Dermis blood vessel endothelial cell (primary cell): ENCODE measurements around the gene LDLRAD3. TPM values are rescaled to one million over a fixed set of nuclear protein-coding genes. Genes with fewer than 3 reads are reported as not detected.
A peak's percentile ranks its signal among the peaks of the same experiment; 100 is the strongest.
"Not testable (repeated sequence)": the region's sequence is repeated elsewhere in the genome, so short reads cannot be mapped to it uniquely, and the experiment has no call there.

Experiments used
- DNase-seq: peaks from one replicate; pipeline ENCODE4 v3.0.0; 2010
- total RNA-seq: library from RNA; depleted of rRNA; stranded (reverse); fragments of >200 nt; gene quantifications from 2 replicates; pipeline ENCODE4 v1.2.3, GENCODE V29; 2014

The LDLRAD3 gene
- total RNA-seq, 1 donor from 2014 or later: 13.4 TPM

DNA sequence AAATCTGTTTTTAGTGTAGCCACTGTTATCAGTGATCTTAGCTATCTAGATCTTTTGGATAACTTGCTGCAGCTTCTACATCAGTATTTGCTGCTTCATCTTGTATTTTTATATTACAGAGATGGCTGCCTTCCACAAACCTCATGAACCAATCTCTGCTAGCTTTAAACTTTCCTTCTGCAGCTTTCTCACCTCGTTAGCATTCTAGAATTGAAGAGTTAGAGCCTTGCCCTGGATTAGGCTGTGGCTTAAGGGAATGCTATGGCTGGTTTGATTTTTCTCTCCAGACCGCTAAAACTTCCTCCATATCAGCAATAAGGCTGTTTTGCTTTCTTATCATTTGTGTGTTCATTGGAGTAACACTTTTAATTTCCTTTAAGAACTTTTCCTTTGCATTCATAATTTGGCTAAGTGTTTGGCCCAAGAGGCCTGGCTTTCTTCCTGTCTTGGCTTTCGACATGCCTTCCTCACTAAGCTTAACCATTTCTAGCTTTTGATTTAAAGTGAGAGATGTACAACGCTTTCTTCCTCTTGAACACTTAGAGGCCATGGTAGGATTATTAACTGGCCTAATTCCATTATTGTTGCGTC lies 51.9 kb downstream of the LDLRAD3 start:
- DNase-seq: no peak

- DNase-seq: no peak
These were observed 54.1 kb downstream of the LDLRAD3 start for GRCh38 chr11:35997902-35998520.

- no peak for DNase-seq
These were observed 54.8 kb downstream of the LDLRAD3 start for GRCh38 chr11:35998634-35999033.

GRCh38 chr11:36000616-36001190 lies 56.8 kb downstream of the LDLRAD3 start:
- DNase-seq: no peak

- DNase-seq: peak; percentile 78
These were observed 58.3 kb downstream of the LDLRAD3 start for GRCh38 chr11:36002196-36002595.

- DNase-seq: peak; percentile 66
These were observed 58.9 kb downstream of the LDLRAD3 start for GRCh38 chr11:36002796-36003195.

- peak; percentile 24 for DNase-seq
These were observed 62.7 kb downstream of the LDLRAD3 start for GRCh38 chr11:36006556-36006955.

DNA sequence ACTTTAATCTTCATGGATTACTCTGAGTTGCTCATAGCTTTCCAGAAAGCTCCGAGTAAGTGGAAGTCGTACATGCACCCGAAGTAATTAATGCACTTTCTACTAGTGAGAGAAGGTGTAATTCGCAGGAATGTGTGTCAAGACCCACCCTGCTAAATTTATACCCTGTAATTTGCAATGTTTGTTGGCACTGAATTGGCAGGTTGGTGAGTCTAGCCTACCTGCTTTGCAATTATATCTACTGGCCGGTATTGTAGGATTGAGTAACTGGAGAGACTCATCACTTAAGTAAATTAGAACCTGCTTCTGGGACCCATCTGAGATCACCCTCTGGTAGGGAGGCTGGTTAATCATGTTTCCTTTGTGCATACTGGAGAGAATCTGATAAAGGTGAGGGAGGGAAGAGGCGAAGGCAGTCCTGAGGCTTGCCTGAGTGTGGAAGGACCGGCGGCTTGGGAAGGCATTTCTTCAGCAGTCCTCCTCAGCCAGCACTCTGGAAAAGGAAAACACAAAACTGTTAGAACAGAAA lies 63.3 kb downstream of the LDLRAD3 start:
- no peak for DNase-seq

- DNase-seq: peak; percentile 68
These were observed 64.7 kb downstream of the LDLRAD3 start for GRCh38 chr11:36008584-36008983.

GRCh38 chr11:36009473-36009872 lies 65.6 kb downstream of the LDLRAD3 start:
- DNase-seq: peak; percentile 70

- DNase-seq: peak; percentile 23
These were observed 66.3 kb downstream of the LDLRAD3 start for GRCh38 chr11:36010010-36010740.

DNA sequence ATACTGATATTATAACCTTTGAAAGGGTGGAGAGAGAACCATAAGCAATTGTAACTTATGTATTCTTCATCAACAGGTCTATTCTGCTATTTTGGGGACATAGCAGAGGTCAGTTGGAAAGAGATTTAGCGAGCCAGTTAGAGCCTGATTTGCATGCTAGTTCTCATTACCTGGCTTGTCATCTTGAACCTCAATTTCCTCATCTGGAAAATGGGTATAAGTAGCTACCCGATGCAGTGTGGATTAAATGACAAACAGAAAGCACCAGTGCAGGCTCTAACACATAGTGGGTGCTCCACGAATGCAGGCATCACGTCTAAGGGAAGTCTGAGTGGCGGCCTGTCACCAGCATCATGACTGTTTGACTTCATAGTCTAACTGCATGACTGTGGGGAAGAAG lies 67.7 kb downstream of the LDLRAD3 start:
- DNase-seq: no peak

GRCh38 chr11:36012455-36012854 lies 68.6 kb downstream of the LDLRAD3 start:
- peak; percentile 51 for DNase-seq

DNA sequence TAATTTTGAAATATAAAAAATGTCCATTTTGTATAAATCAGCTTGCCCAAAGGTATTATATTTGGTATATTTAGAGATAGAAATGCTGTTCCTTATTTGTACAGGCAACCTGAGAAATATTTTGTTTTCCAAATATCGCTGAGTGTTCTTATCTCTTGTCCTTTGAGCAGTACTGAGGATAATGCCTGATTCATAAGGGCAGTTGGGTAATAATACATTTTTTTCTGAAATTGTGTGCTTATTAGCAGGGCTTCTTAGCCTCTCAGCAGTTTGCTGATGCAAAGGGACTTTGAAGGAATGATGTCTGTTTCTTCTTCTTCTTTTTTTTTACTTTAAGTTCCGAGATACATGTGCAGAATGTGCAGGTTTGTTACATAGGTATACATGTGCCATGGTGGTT lies 69.1 kb downstream of the LDLRAD3 start:
- DNase-seq: no peak

DNA sequence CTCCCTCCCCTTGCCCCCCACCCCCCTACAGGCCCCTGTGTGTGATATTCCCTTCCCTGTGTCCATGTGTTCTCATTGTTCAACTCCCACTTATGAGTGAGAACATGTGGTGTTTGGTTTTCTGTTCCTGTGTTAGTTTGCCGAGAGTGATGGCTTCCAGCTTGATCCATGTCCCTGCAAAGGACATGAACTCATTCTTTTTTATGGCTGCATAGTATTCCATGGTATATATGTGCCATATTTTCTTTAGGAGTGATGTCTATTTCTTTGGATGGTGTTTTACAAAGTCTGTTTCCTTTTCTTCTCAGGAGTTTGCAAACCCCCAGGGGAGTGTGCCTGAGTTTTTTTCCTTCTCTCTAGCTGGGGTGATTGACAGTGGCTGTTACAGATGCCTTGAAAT lies 69.6 kb downstream of the LDLRAD3 start:
- DNase-seq: not testable (repeated sequence)

DNA sequence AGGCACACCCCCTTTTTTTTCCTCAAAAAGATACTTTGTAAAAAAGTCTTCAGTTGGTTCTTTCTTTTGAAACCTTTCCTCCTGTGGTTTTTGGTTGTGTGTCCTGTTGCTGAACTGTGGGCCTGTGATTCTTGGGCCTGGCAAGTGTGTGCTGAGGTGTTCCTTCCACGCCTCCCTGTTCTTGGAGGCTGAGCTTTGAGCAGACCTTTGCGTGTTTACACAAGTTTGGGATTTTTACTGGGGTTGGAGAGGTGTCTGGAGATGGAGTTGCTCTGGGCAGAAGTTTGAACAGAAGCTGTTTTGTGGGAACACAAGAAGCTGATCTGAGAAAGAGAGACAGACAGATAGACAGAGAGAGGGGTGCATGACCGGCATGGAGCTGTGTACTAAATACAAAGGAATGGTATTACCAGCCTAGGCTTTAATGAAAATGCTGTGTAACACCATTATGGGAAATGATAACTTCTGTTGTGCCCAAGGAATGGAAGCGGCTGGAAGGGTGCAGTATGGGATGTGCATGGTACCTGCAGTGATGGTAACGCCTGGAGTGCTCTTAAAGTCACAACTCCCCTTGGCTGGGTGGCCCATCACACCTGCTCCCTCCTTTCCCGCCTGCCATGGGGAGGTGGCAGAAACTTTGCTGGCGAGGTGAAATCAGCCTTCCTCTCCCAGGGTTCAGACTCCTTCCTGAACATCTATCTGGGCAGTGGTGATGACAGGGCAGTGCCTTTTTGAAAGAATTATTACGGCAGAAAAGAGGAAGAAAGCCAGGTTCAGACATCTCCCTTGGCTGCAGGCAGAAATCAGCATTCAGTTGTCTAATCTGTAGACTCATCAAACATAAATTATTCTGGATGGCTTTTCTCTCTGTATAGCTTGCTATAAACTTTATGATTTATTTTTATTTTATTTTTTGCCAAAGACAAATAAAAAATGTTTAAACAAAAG lies 70.4 kb downstream of the LDLRAD3 start:
- DNase-seq: no peak

DNA sequence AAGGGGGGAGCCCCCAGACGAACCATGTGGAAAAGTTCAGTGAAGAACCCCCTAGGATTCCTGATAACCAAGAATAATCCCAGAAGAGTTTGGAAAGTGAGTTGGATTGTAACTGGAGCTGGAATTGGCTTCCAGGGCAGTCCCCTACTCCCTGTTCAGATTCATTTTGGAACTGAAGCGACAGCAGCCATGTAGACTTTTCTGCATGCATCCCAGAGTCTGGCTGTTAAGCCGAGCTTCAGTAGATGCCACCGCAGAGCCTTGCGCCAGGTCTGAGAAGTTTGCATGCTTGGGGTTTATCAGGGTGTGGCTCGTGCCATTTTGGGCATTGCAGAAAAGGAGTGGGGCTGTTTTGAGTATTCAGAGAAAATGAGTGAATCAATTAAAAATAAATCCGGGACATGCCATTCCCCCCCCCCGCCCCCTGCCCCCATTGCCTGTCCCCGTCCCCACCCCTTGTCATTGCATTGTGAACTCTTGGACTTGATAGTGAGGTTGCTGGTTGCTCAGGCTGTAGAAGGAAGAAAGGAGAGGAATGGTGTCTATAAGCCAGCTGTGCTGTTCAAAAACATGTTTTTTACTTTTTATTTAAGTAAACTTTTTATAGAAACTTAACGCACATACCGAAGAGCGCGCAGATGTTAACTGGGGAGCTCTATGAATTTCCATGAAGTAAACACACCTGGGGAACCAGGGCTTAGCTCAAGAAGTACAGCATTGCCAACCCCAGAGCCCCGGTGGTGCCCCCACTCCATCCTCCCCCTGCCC lies 71.2 kb downstream of the LDLRAD3 start:
- DNase-seq: no peak

DNA sequence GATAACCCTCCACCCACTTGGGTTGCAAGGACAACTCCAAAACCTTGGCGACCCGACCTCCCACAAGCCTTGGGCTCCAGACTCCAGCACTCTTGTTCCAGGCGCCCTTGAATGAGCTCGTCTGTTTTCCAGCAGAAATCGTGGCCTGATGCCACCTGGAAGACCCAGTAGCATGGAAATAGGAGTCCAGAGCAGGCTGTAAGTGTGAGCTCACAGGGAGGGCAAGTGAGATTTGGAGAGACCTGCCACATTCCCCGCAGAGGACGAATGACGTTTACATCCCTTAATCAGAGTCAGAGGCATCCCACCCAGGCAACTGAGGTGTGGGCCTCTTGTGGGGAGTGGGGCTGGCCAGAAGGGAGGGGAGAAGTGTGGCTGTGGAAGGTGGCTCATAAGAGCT lies 71.9 kb downstream of the LDLRAD3 start:
- DNase-seq: no peak

- no peak for DNase-seq
These were observed 72.4 kb downstream of the LDLRAD3 start for GRCh38 chr11:36016263-36016662.

DNA sequence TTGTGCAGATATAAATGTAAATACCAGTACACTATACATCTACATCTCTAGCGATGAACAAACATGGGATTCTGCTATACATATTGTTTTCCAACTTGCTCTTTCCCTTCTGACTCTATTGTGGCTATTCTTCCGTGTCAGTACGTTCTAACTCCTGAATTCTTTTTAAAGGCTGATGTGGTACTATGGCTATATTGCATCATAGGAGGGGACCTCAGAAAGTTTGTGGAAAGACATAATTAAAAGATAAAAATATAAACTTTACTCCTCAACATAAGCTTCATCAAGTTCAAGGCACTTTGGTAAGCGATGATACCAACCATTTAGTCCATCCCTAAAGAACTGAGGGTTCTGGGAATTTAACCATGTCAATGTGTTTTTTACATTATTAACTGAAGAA lies 72.8 kb downstream of the LDLRAD3 start:
- no peak for DNase-seq

- no peak for DNase-seq
These were observed 75.2 kb downstream of the LDLRAD3 start for GRCh38 chr11:36019005-36019596.
